Measurements from ENCODE around the gene UBE2E2. TPM values are rescaled to one million over a fixed set of nuclear protein-coding genes. Genes with fewer than 3 reads are reported as not detected.

The UBE2E2 gene
- total RNA-seq, 1 experiment from 2014 or later: 14.7 TPM

GRCh38 chr3:23201154-23201838 lies 1.8 kb upstream of the UBE2E2 start:
- H3K27me3 ChIP-seq (ENCODE audit: low read length): no peaks in the 10 kb centered on the region
- no peak for DNase-seq
- H2AFZ ChIP-seq (ENCODE audit: low read length): no peak overlapping the region
- H3K9me3 ChIP-seq (ENCODE audit: low read length): no peaks in the 10 kb centered on the region
- H3K27ac ChIP-seq (ENCODE audit: low read length): no peak overlapping the region
- no peaks in the 10 kb centered on the region for H3K36me3 ChIP-seq (ENCODE audit: insufficient read depth, low read length)
- no peaks in the 10 kb centered on the region for H3K9me2 ChIP-seq (replicated peaks; ENCODE audit: insufficient read depth, low read length)
- no peak overlapping the region for H3K4me2 ChIP-seq (ENCODE audit: low read depth, low read length, poor library complexity, severe bottlenecking)
- no peak overlapping the region for H3K4me3 ChIP-seq (ENCODE audit: low read length)
- peaks cover 8% of the 10 kb centered on the region; the same call in 1 of the 2 replicates for H4K20me1 ChIP-seq (ENCODE audit: insufficient read depth, low read depth, low read length)
- H3K4me1 ChIP-seq (ENCODE audit: low read length): peaks cover 12% of the 10 kb centered on the region
- no peaks in the 10 kb centered on the region for H3K79me2 ChIP-seq (ENCODE audit: low read length)
- H3K9ac ChIP-seq (ENCODE audit: low read length): no peak overlapping the region

GRCh38 chr3:23202203-23202920 lies 765 bp upstream of the UBE2E2 start:
- Histone ChIP-seq H3K9me2 (replicated peaks; ENCODE audit: insufficient read depth, low read length) (no peaks in the 10 kb centered on the region), H2AFZ (ENCODE audit: low read length) (peak overlapping the region; percentile 67; the same call in 1 of the 2 replicates), H4K20me1 (ENCODE audit: insufficient read depth, low read depth, low read length) (peaks cover 14% of the 10 kb centered on the region; the same call in 1 of the 2 replicates), H3K4me2 (ENCODE audit: low read depth, low read length, poor library complexity, severe bottlenecking) (peak overlapping the region; percentile 95), H3K9ac (ENCODE audit: low read length) (peak overlapping the region; percentile 77), H3K27ac (ENCODE audit: low read length) (no peak overlapping the region), H3K9me3 (ENCODE audit: low read length) (no peaks in the 10 kb centered on the region), H3K36me3 (ENCODE audit: insufficient read depth, low read length) (no peaks in the 10 kb centered on the region), H3K4me3 (ENCODE audit: low read length) (peak overlapping the region; percentile 88; the same call in 1 of the 2 replicates), H3K4me1 (ENCODE audit: low read length) (peaks cover 12% of the 10 kb centered on the region), H3K79me2 (ENCODE audit: low read length) (no peaks in the 10 kb centered on the region), H3K27me3 (ENCODE audit: low read length) (no peaks in the 10 kb centered on the region)
- peak; percentile 39 for DNase-seq

GRCh38 chr3:23203708-23204330 lies 692 bp downstream of the UBE2E2 start:
- Histone ChIP-seq H3K4me1 (ENCODE audit: low read length) (peaks cover 12% of the 10 kb centered on the region), H2AFZ (ENCODE audit: low read length) (peak overlapping the region; percentile 74), H3K9me3 (ENCODE audit: low read length) (no peaks in the 10 kb centered on the region), H3K27me3 (ENCODE audit: low read length) (no peaks in the 10 kb centered on the region), H3K4me2 (ENCODE audit: low read depth, low read length, poor library complexity, severe bottlenecking) (peak overlapping the region; percentile 95), H4K20me1 (ENCODE audit: insufficient read depth, low read depth, low read length) (peaks cover 14% of the 10 kb centered on the region; the same call in 1 of the 2 replicates), H3K79me2 (ENCODE audit: low read length) (no peaks in the 10 kb centered on the region), H3K27ac (ENCODE audit: low read length) (no peak overlapping the region), H3K36me3 (ENCODE audit: insufficient read depth, low read length) (no peaks in the 10 kb centered on the region), H3K9me2 (replicated peaks; ENCODE audit: insufficient read depth, low read length) (no peaks in the 10 kb centered on the region), H3K4me3 (ENCODE audit: low read length) (peak overlapping the region; percentile 88), H3K9ac (ENCODE audit: low read length) (peak overlapping the region; percentile 77)
- DNase-seq: peak; percentile 45

- H3K9ac ChIP-seq (ENCODE audit: low read length): no peak overlapping the region
- no peaks in the 10 kb centered on the region for H3K27me3 ChIP-seq (ENCODE audit: low read length)
- H2AFZ ChIP-seq (ENCODE audit: low read length): no peak overlapping the region
- no peak overlapping the region for H3K4me2 ChIP-seq (ENCODE audit: low read depth, low read length, poor library complexity, severe bottlenecking)
- H3K36me3 ChIP-seq (ENCODE audit: insufficient read depth, low read length): no peaks in the 10 kb centered on the region
- no peak for DNase-seq
- no peak overlapping the region for H3K4me3 ChIP-seq (ENCODE audit: low read length)
- H4K20me1 ChIP-seq (ENCODE audit: insufficient read depth, low read depth, low read length): peaks cover 14% of the 10 kb centered on the region; the same call in 1 of the 2 replicates
- H3K9me2 ChIP-seq (replicated peaks; ENCODE audit: insufficient read depth, low read length): no peaks in the 10 kb centered on the region
- no peak overlapping the region for H3K27ac ChIP-seq (ENCODE audit: low read length)
- no peaks in the 10 kb centered on the region for H3K9me3 ChIP-seq (ENCODE audit: low read length)
- peaks cover 19% of the 10 kb centered on the region for H3K4me1 ChIP-seq (ENCODE audit: low read length)
- H3K79me2 ChIP-seq (ENCODE audit: low read length): no peaks in the 10 kb centered on the region
Observed at GRCh38 chr3:23206366-23206765, 3.2 kb downstream of the UBE2E2 start.

GRCh38 chr3:23209103-23209502 lies 6.0 kb downstream of the UBE2E2 start:
- Histone ChIP-seq H3K27me3 (ENCODE audit: low read length) (no peaks in the 10 kb centered on the region), H3K27ac (ENCODE audit: low read length) (no peak overlapping the region), H4K20me1 (ENCODE audit: insufficient read depth, low read depth, low read length) (peaks cover 17% of the 10 kb centered on the region; the same call in 1 of the 2 replicates), H3K79me2 (ENCODE audit: low read length) (no peaks in the 10 kb centered on the region), H2AFZ (ENCODE audit: low read length) (no peak overlapping the region), H3K4me3 (ENCODE audit: low read length) (no peak overlapping the region), H3K4me2 (ENCODE audit: low read depth, low read length, poor library complexity, severe bottlenecking) (no peak overlapping the region), H3K4me1 (ENCODE audit: low read length) (peaks cover 12% of the 10 kb centered on the region), H3K9me2 (replicated peaks; ENCODE audit: insufficient read depth, low read length) (no peaks in the 10 kb centered on the region), H3K9me3 (ENCODE audit: low read length) (no peaks in the 10 kb centered on the region), H3K36me3 (ENCODE audit: insufficient read depth, low read length) (no peaks in the 10 kb centered on the region), H3K9ac (ENCODE audit: low read length) (no peak overlapping the region)
- no peak for DNase-seq

GRCh38 chr3:23209747-23210487 lies 6.8 kb downstream of the UBE2E2 start:
- H3K4me3 ChIP-seq (ENCODE audit: low read length): no peak overlapping the region
- H3K4me2 ChIP-seq (ENCODE audit: low read depth, low read length, poor library complexity, severe bottlenecking): no peak overlapping the region
- no peak overlapping the region for H3K9ac ChIP-seq (ENCODE audit: low read length)
- peaks cover 7% of the 10 kb centered on the region; the same call in 1 of the 2 replicates for H3K4me1 ChIP-seq (ENCODE audit: low read length)
- no peaks in the 10 kb centered on the region for H3K9me2 ChIP-seq (replicated peaks; ENCODE audit: insufficient read depth, low read length)
- no peak for DNase-seq
- no peak overlapping the region for H3K27ac ChIP-seq (ENCODE audit: low read length)
- no peaks in the 10 kb centered on the region for H3K27me3 ChIP-seq (ENCODE audit: low read length)
- no peaks in the 10 kb centered on the region for H3K36me3 ChIP-seq (ENCODE audit: insufficient read depth, low read length)
- H3K9me3 ChIP-seq (ENCODE audit: low read length): no peaks in the 10 kb centered on the region
- peaks cover 17% of the 10 kb centered on the region; the same call in 1 of the 2 replicates for H4K20me1 ChIP-seq (ENCODE audit: insufficient read depth, low read depth, low read length)
- H2AFZ ChIP-seq (ENCODE audit: low read length): no peak overlapping the region
- H3K79me2 ChIP-seq (ENCODE audit: low read length): no peaks in the 10 kb centered on the region

- peaks cover 10% of the 10 kb centered on the region for H3K4me1 ChIP-seq (ENCODE audit: low read length)
- H2AFZ ChIP-seq (ENCODE audit: low read length): no peak overlapping the region
- H3K9me2 ChIP-seq (replicated peaks; ENCODE audit: insufficient read depth, low read length): no peaks in the 10 kb centered on the region
- H3K4me2 ChIP-seq (ENCODE audit: low read depth, low read length, poor library complexity, severe bottlenecking): no peak overlapping the region
- no peaks in the 10 kb centered on the region for H3K27me3 ChIP-seq (ENCODE audit: low read length)
- H3K4me3 ChIP-seq (ENCODE audit: low read length): no peak overlapping the region
- H3K9me3 ChIP-seq (ENCODE audit: low read length): no peaks in the 10 kb centered on the region
- H4K20me1 ChIP-seq (ENCODE audit: insufficient read depth, low read depth, low read length): peaks cover 11% of the 10 kb centered on the region; the same call in 1 of the 2 replicates
- no peak for DNase-seq
- no peaks in the 10 kb centered on the region for H3K79me2 ChIP-seq (ENCODE audit: low read length)
- no peak overlapping the region for H3K9ac ChIP-seq (ENCODE audit: low read length)
- no peaks in the 10 kb centered on the region for H3K36me3 ChIP-seq (ENCODE audit: insufficient read depth, low read length)
- no peak overlapping the region for H3K27ac ChIP-seq (ENCODE audit: low read length)
Observed at GRCh38 chr3:23213813-23214212, 10.7 kb downstream of the UBE2E2 start.
